OCI-LY3 (cell line): ENCODE results near the gene CLP1.

Experiments
- CTCF ChIP-seq: fragments of 200-600, 300-600 bp; sonication (generic); IDR thresholded peaks from 2 replicates; pipeline ENCODE4 v1.5.1; 2014; ENCODE audit warnings: antibody characterized with exemption, low read length, low read depth
- EZH2phosphoT487 ChIP-seq: fragments of 200-600 bp; shearing (Covaris generic); IDR thresholded peaks from 2 replicates; pipeline ENCODE4 v1.6.1; 2018; ENCODE audit warnings: antibody characterized with exemption, mixed run types, low read depth

- TF ChIP-seq CTCF, result no peak
- no peak for TF ChIP-seq EZH2phosphoT487
Measured at GRCh38 chr11:57680552-57680874, 23.0 kb downstream of the CLP1 start.
